HCT116 (cell line): ENCODE measurements around the gene ZBTB8A. TPM values are rescaled to one million over a fixed set of nuclear protein-coding genes. Genes with fewer than 3 reads are reported as not detected.

Source experiments
- ATAC-seq: fragments of 200-7000 bp; cut with Tn5 transposase; 2 replicates; pipeline ENCODE4 v1.9.1; 2020; ENCODE audit warnings: mild to moderate bottlenecking, moderate library complexity
- BruUV-seq: library from RNA; stranded (reverse); fragments of 400-500 nt; replicated peaks from 2 replicates; lab custom pipeline; 2021; lab: Mats Ljungman, UMichigan
- CTCF ChIA-PET: fragments of 300-600 bp; sonication (Branson Sonifier 250); formaldehyde crosslinking; loops from one replicate; lab custom pipeline; 2021; ENCODE audit warnings: antibody characterized with exemption; lab: Charles Lee
- POLR2A ChIA-PET: fragments of 300-600, 350-600 bp; sonication (Branson Sonifier 250); formaldehyde crosslinking; loops from one replicate; lab custom pipeline; 2021; ENCODE audit warnings: antibody characterized with exemption; lab: Charles Lee
- RAD21 ChIA-PET, 2 experiments: fragments of 300-600 bp; sonication (Branson Sonifier 250); formaldehyde crosslinking; loops; one replicate each; lab custom pipeline; 2023; ENCODE audit warnings: low total read pairs in 2 of 2; ENCODE audit not compliant: uncharacterized antibody in 2 of 2, unreplicated experiment in 2 of 2, low non-redundant PET in 1 of 2; lab: Charles Lee
- DNase-seq: peaks from one replicate; pipeline ENCODE4 v3.0.0-alpha.2; 2010; ENCODE audit warnings: low read depth, low spot score
- H2AFZ ChIP-seq: fragments of 200-600 bp; shearing (Covaris generic), sonication (generic); 2 replicates; pipeline ENCODE4 v1.6.1; 2017; ENCODE audit warnings: low read depth, mixed run types, mixed read lengths, antibody characterized with exemption, low read length; ENCODE audit not compliant: poor library complexity, severe bottlenecking
- H3K27ac ChIP-seq: 2 replicates; pipeline ENCODE4 v1.5.1; 2012; ENCODE audit warnings: low read depth, low read length
- H3K27me3 ChIP-seq: fragments of 200-600 bp; sonication (generic); 2 replicates; pipeline ENCODE4 v1.6.1; 2016; ENCODE audit warnings: mixed run types, low read length, mixed read lengths; ENCODE audit not compliant: insufficient read depth
- H3K36me3 ChIP-seq, 2 experiments: fragments of 200-500 bp in 1 of 2; fragments of 200-600 bp in 1 of 2; sonication (Bioruptor generic) in 1 of 2; sonication (generic) in 1 of 2; 2 replicates each; pipeline versions ENCODE4 v1.5.1 to v1.6.1; 2014 to 2016; ENCODE audit warnings: low read length in 2 of 2, inconsistent platforms in 1 of 2, mixed read lengths in 1 of 2, mixed run types in 1 of 2; ENCODE audit not compliant: insufficient read depth in 2 of 2, control insufficient read depth in 1 of 2
- H3K4me1 ChIP-seq, 2 experiments: fragments of 200-600 bp in 1 of 2; sonication (generic) in 1 of 2; 2 replicates each; pipeline versions ENCODE4 v1.5.1 to v1.6.1; 2012 to 2017; ENCODE audit warnings: low read length in 2 of 2, inconsistent platforms in 1 of 2, mild to moderate bottlenecking in 1 of 2, mixed read lengths in 1 of 2, mixed run types in 1 of 2, moderate library complexity in 1 of 2; ENCODE audit not compliant: insufficient read depth in 2 of 2, control insufficient read depth in 1 of 2
- H3K4me2 ChIP-seq: fragments of 200-600 bp; sonication (generic); 2 replicates; pipeline ENCODE4 v1.6.1; 2017; ENCODE audit warnings: mixed run types, low read length, mixed read lengths
- H3K4me3 ChIP-seq, 2 experiments: fragments of 200-600 bp in 1 of 2; sonication (generic) in 1 of 2; replicated peaks in 1 of 2; 2 replicates each; pipeline ENCODE4 v1.5.1; 2011 to 2016; ENCODE audit warnings: low read length in 2 of 2, control low read depth in 1 of 2, low read depth in 1 of 2, mild to moderate bottlenecking in 1 of 2, mixed read lengths in 1 of 2, mixed run types in 1 of 2
- H3K79me2 ChIP-seq: fragments of 200-600 bp; sonication (generic); 2 replicates; pipeline ENCODE4 v1.6.1; 2017; ENCODE audit warnings: mild to moderate bottlenecking, mixed run types, low read length, moderate library complexity, mixed read lengths; ENCODE audit not compliant: insufficient read depth
- H3K9ac ChIP-seq: fragments of 200-600 bp; sonication (generic); 2 replicates; pipeline ENCODE4 v1.6.1; 2016; ENCODE audit warnings: low read length, mixed read lengths
- H3K9me2 ChIP-seq: fragments of 200-600 bp; sonication (generic), shearing (Covaris generic); 2 replicates; pipeline ENCODE4 v1.6.1; 2017; ENCODE audit warnings: mixed run types, mild to moderate bottlenecking, moderate library complexity; ENCODE audit not compliant: insufficient read depth
- H3K9me3 ChIP-seq, 2 experiments: fragments of 200-500 bp in 1 of 2; fragments of 200-600 bp in 1 of 2; sonication (Bioruptor generic) in 1 of 2; sonication (generic) in 1 of 2; 2 replicates each; pipeline ENCODE4 v1.6.1; 2014 to 2017; ENCODE audit warnings: low read length in 2 of 2, mixed read lengths in 2 of 2, inconsistent platforms in 1 of 2, low read depth in 1 of 2, mild to moderate bottlenecking in 1 of 2, mixed run types in 1 of 2, moderate library complexity in 1 of 2; ENCODE audit not compliant: control insufficient read depth in 1 of 2, insufficient read depth in 1 of 2
- H4K20me1 ChIP-seq: fragments of 200-600 bp; sonication (generic), shearing (Covaris generic); 2 replicates; pipeline ENCODE4 v1.6.1; 2017; ENCODE audit warnings: mixed run types, mild to moderate bottlenecking, moderate library complexity; ENCODE audit not compliant: insufficient read depth
- ATF3 ChIP-seq: IDR thresholded peaks from 2 replicates; pipeline ENCODE4 v1.6.1; 2012
- CBX3 ChIP-seq: IDR thresholded peaks from 2 replicates; pipeline ENCODE4 v1.6.1; 2012; ENCODE audit warnings: low read depth
- EGR1 ChIP-seq: IDR thresholded peaks from 2 replicates; pipeline ENCODE4 v1.6.1; 2012; ENCODE audit warnings: low read depth
- ELF1 ChIP-seq: IDR thresholded peaks from 2 replicates; pipeline ENCODE4 v1.6.1; 2012; ENCODE audit warnings: low read depth, borderline replicate concordance
- EZH2 ChIP-seq: fragments of 200-600 bp; sonication (generic); IDR thresholded peaks from 2 replicates; pipeline ENCODE4 v1.6.1; 2017; ENCODE audit warnings: antibody characterized with exemption, mixed run types
- EZH2phosphoT487 ChIP-seq: fragments of 200-600 bp; IDR thresholded peaks from 2 replicates; pipeline ENCODE4 v1.6.1; 2018; ENCODE audit warnings: antibody characterized with exemption, borderline replicate concordance
- FOSL1 ChIP-seq: IDR thresholded peaks from 2 replicates; pipeline ENCODE4 v1.6.1; 2012; ENCODE audit warnings: low read depth
- POLR2A ChIP-seq: IDR thresholded peaks from 2 replicates; pipeline ENCODE4 v1.7.0; 2011; ENCODE audit warnings: borderline replicate concordance; ENCODE audit not compliant: insufficient read depth, insufficient read length; ENCODE audit errors: extremely low read depth
- RAD21 ChIP-seq: IDR thresholded peaks from 2 replicates; pipeline ENCODE4 v1.6.1; 2012; ENCODE audit warnings: low read depth, mild to moderate bottlenecking
- REST ChIP-seq: IDR thresholded peaks from 2 replicates; pipeline ENCODE4 v1.6.1; 2012; ENCODE audit warnings: low read depth
- SRF ChIP-seq: IDR thresholded peaks from 2 replicates; pipeline ENCODE4 v1.6.1; 2012; ENCODE audit warnings: low read depth
- YY1 ChIP-seq: IDR thresholded peaks from 2 replicates; pipeline ENCODE4 v1.6.1; 2011; ENCODE audit warnings: low read length, low read depth, moderate library complexity, mild to moderate bottlenecking; ENCODE audit not compliant: insufficient replicate concordance; ENCODE audit errors: extremely low read depth
- ZBTB33 ChIP-seq: IDR thresholded peaks from 2 replicates; pipeline ENCODE4 v1.6.1; 2011; ENCODE audit warnings: mild to moderate bottlenecking, low read length, moderate library complexity; ENCODE audit not compliant: insufficient replicate concordance; ENCODE audit errors: extremely low read depth
- ZNF274 ChIP-seq: fragments of 200-500 bp; sonication (Bioruptor generic); IDR thresholded peaks from 2 replicates; pipeline ENCODE4 v1.6.1; 2014; ENCODE audit warnings: mild to moderate bottlenecking, low read depth, low read length, inconsistent platforms
- intact Hi-C: fragments of 100-400 bp; cut with micrococcal nuclease; formaldehyde crosslinking; loops from 2 replicates; pipeline ENCODE4 v1.10.0; 2022
- total RNA-seq: library from RNA; stranded (reverse); gene quantifications from one replicate; pipeline ENCODE4 v1.2.1, GENCODE V29; 2021; ENCODE audit not compliant: unreplicated experiment
- TF ChIP-seq, protein P1 (sequence below): IDR thresholded peaks from 2 replicates; pipeline ENCODE4 v1.6.1; 2012

The ZBTB8A gene
- total RNA-seq, 1 experiment from 2014 or later, result 9.7 TPM

- Histone ChIP-seq H3K4me3 (no peak overlapping the region), H3K9me3 (no peaks in the 10 kb centered on the region), H3K27me3 (no peaks in the 10 kb centered on the region), H3K36me3 (peaks cover 4 to 5% of the 10 kb centered on the region in 2 experiments; a peak in 1 of 4 replicates), H3K79me2 (peaks cover 91% of the 10 kb centered on the region), H3K27ac (no peak overlapping the region), H3K9me2 (no peaks in the 10 kb centered on the region), H2AFZ (no peak overlapping the region), H4K20me1 (0 out of 2 replicates have a peak, but pooled peaks cover 3% of the 10 kb centered on the region), H3K4me1 (peaks cover 9 to 17% of the 10 kb centered on the region in 2 experiments; a peak in 3 of 4 replicates), H3K9ac (no peak overlapping the region), H3K4me2 (no peak overlapping the region)
- no peak for DNase-seq
- CTCF ChIA-PET, result interaction anchor here (1.1 kb wide), 1 partner anchor 15 kb away, joined by 3 read pairs; no protein-coding TSS in a partner anchor
- no peak for TF ChIP-seq REST
- TF ChIP-seq ZNF274, result no peak
- no peak for TF ChIP-seq FOSL1
- TF ChIP-seq ELF1, result no peak
- no peak for TF ChIP-seq EZH2
- no peak for TF ChIP-seq RAD21
- no peak for TF ChIP-seq YY1
- TF ChIP-seq EGR1, result no peak
- TF ChIP-seq SRF, result no peak
- TF ChIP-seq, protein P1, sequence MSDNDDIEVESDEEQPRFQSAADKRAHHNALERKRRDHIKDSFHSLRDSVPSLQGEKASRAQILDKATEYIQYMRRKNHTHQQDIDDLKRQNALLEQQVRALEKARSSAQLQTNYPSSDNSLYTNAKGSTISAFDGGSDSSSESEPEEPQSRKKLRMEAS, result no peak
- no peak for TF ChIP-seq ZBTB33
- TF ChIP-seq ATF3, result no peak
- no peak for TF ChIP-seq CBX3
- TF ChIP-seq EZH2phosphoT487, result no peak
- no peak for TF ChIP-seq POLR2A
- RAD21 ChIA-PET, result no interaction called here
- intact Hi-C loops, result no loop called here
- ATAC-seq, result no peak
- POLR2A ChIA-PET, result interaction anchor here (0.7 kb wide), 1 partner anchor 18 kb away, joined by 4 read pairs; no protein-coding TSS in a partner anchor
- BruUV-seq, result no TSS peak
These were observed 108.3 kb downstream of the ZBTB8A start for GRCh38 chr1:32647308-32648134.
